ENCODE results near the gene ITIH2.

- TF ChIP-seq, protein P1, sequence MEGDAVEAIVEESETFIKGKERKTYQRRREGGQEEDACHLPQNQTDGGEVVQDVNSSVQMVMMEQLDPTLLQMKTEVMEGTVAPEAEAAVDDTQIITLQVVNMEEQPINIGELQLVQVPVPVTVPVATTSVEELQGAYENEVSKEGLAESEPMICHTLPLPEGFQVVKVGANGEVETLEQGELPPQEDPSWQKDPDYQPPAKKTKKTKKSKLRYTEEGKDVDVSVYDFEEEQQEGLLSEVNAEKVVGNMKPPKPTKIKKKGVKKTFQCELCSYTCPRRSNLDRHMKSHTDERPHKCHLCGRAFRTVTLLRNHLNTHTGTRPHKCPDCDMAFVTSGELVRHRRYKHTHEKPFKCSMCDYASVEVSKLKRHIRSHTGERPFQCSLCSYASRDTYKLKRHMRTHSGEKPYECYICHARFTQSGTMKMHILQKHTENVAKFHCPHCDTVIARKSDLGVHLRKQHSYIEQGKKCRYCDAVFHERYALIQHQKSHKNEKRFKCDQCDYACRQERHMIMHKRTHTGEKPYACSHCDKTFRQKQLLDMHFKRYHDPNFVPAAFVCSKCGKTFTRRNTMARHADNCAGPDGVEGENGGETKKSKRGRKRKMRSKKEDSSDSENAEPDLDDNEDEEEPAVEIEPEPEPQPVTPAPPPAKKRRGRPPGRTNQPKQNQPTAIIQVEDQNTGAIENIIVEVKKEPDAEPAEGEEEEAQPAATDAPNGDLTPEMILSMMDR (IDR thresholded peaks at IDR 0.05; ENCODE audit: insufficient read depth, low read length, poor library complexity, severe bottlenecking): no peak
- TF ChIP-seq EZH2phosphoT487 (conservative IDR thresholded peaks at IDR 0.05; ENCODE audit: low read length): no peak
These were observed 14.7 kb downstream of the ITIH2 start for GRCh38 chr10:7717767-7718166.
